HepG2 (cell line): Measurements from ENCODE around the gene RAB18. TPM values are rescaled to one million over a fixed set of nuclear protein-coding genes. Genes with fewer than 3 reads are reported as not detected.
A peak's percentile ranks its signal among the peaks of the same experiment; 100 is the strongest.

Experiments used
- ARNT ChIP-seq: fragments of 450-650 bp; IDR thresholded peaks from 2 replicates; pipeline ENCODE4 v1.6.1; 2017
- IKZF1 ChIP-seq: fragments of 450-650 bp; IDR thresholded peaks from 2 replicates; pipeline ENCODE4 v1.7.1; 2016
- KAT7 ChIP-seq: IDR thresholded peaks from 2 replicates; pipeline ENCODE4 v1.6.1; 2018; ENCODE audit warnings: borderline replicate concordance, missing compliant biosample characterization
- SETDB1 ChIP-seq: sonication (generic); formaldehyde crosslinking; IDR thresholded peaks from 2 replicates; pipeline ENCODE4 v1.5.1; 2020; ENCODE audit warnings: missing genetic modification reagents, mild to moderate bottlenecking, borderline replicate concordance
- SIX4 ChIP-seq: sonication (generic); formaldehyde crosslinking; IDR thresholded peaks from 2 replicates; pipeline ENCODE4 v1.4.0; 2020; ENCODE audit warnings: missing genetic modification reagents
- TGIF2 ChIP-seq: IDR thresholded peaks from 2 replicates; pipeline ENCODE4 v1.6.1; 2016; ENCODE audit warnings: control low read depth, missing compliant biosample characterization
- ZMAT3 ChIP-seq: sonication (generic); formaldehyde crosslinking; conservative IDR thresholded peaks from 2 replicates; pipeline ENCODE4 v1.7.0; 2021; ENCODE audit warnings: missing genetic modification reagents
- ZNF101 ChIP-seq: sonication (generic); formaldehyde crosslinking; IDR thresholded peaks from 2 replicates; pipeline ENCODE4 v1.4.0; 2020; ENCODE audit warnings: mild to moderate bottlenecking, low read depth, missing genetic modification reagents, borderline replicate concordance
- ZNF263 ChIP-seq: sonication (generic); formaldehyde crosslinking; IDR thresholded peaks from 2 replicates; pipeline ENCODE4 v1.4.0; 2020; ENCODE audit warnings: missing genetic modification reagents
- ZNF292 ChIP-seq: sonication (generic); formaldehyde crosslinking; IDR thresholded peaks from 2 replicates; pipeline ENCODE4 v1.8.1; 2022; ENCODE audit warnings: mild to moderate bottlenecking, low read depth, missing genetic modification reagents, borderline replicate concordance
- polyA plus RNA-seq, 8 experiments: library from polyadenylated mRNA; depleted of rRNA in 3 of 8; stranded (reverse) in 7 of 8; unstranded in 1 of 8; fragments of >200 nt; fragmentation: Illumina TruSeq in 4 of 8; extraction: Trizol in 4 of 8; gene quantifications; 2 replicates each; pipeline versions ENCODE4 v1.2.1 to v1.2.3, GENCODE V29; 2011 to 2016; ENCODE audit warnings: low read depth in 4 of 8, missing spikeins in 1 of 8, mixed read lengths in 1 of 8; ENCODE audit not compliant: insufficient read depth in 1 of 8
- total RNA-seq, 5 experiments: library from RNA; depleted of rRNA; stranded (reverse); fragments of >200 nt; fragmentation: Illumina TruSeq; extraction: Trizol; gene quantifications; 2 replicates each; pipeline ENCODE4 v1.2.3, GENCODE V29; 2016; ENCODE audit warnings: low read depth in 1 of 5
- TF ChIP-seq, protein P1 (sequence below): IDR thresholded peaks from 2 replicates; pipeline ENCODE4 v1.6.1; 2016; ENCODE audit warnings: low read depth, missing genetic modification reagents, missing compliant biosample characterization
- TF ChIP-seq, protein P2 (sequence below): sonication (generic); formaldehyde crosslinking; IDR thresholded peaks from 2 replicates; pipeline ENCODE4 v1.4.0; 2020; ENCODE audit warnings: missing genetic modification reagents
- TF ChIP-seq, protein P3 (sequence below): sonication (generic); formaldehyde crosslinking; IDR thresholded peaks from 2 replicates; pipeline ENCODE4 v1.5.0; 2020; ENCODE audit warnings: mild to moderate bottlenecking, missing genetic modification reagents
- TF ChIP-seq, protein P4 (sequence below): sonication (generic); IDR thresholded peaks from 2 replicates; pipeline ENCODE4 v1.6.1; 2016; ENCODE audit warnings: low read depth, borderline replicate concordance
- TF ChIP-seq, protein P5 (sequence below): sonication (generic); formaldehyde crosslinking; IDR thresholded peaks from 2 replicates; pipeline ENCODE4 v1.9.0; 2021; ENCODE audit warnings: missing genetic modification reagents, mild to moderate bottlenecking, borderline replicate concordance

Gene RAB18
- total and polyA plus RNA-seq, 2 of the 13 experiments (the other 11 are each of a cell fraction or from before 2014, with no cell fraction given) = 22.3 to 69.1 TPM

DNA sequence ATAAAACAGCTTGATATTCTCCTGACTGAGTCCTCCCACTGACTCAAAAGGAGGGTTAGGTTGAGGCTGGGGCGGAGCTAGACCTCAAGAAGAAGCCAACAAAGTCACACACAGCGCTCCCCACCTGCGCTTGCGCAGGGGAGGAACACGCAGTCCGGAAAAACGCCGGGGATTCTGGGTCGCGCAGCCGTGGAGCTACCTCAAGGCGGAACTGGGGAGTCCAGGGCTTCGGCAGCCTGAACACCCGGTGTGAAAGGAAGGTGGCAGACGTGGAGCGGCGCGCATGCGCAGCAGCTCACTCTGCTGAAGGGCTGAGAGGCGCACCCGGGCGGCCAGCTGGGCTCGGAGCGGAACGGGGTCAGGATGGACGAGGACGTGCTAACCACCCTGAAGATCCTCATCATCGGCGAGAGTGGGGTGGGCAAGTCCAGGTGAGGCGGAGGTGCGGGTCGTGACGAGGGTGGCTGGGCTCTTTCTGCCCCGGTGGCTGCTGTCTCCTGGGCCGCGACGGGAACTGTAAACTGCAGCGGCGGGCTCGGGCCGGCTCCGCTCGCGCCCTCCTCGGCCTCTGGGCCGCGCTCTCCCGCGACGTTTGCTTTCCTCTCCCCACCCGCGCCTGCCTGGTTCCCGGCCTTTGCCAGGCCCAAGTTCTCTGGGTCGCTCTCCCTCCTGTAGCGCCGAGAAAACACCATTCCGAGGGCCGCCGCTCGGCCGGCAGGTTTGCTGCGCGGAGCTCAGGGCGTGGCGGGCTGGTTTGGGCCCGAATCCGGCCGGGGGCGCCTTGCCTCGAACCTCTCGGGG lies at the start of gene RAB18 (continued):
- TF ChIP-seq, protein P1, sequence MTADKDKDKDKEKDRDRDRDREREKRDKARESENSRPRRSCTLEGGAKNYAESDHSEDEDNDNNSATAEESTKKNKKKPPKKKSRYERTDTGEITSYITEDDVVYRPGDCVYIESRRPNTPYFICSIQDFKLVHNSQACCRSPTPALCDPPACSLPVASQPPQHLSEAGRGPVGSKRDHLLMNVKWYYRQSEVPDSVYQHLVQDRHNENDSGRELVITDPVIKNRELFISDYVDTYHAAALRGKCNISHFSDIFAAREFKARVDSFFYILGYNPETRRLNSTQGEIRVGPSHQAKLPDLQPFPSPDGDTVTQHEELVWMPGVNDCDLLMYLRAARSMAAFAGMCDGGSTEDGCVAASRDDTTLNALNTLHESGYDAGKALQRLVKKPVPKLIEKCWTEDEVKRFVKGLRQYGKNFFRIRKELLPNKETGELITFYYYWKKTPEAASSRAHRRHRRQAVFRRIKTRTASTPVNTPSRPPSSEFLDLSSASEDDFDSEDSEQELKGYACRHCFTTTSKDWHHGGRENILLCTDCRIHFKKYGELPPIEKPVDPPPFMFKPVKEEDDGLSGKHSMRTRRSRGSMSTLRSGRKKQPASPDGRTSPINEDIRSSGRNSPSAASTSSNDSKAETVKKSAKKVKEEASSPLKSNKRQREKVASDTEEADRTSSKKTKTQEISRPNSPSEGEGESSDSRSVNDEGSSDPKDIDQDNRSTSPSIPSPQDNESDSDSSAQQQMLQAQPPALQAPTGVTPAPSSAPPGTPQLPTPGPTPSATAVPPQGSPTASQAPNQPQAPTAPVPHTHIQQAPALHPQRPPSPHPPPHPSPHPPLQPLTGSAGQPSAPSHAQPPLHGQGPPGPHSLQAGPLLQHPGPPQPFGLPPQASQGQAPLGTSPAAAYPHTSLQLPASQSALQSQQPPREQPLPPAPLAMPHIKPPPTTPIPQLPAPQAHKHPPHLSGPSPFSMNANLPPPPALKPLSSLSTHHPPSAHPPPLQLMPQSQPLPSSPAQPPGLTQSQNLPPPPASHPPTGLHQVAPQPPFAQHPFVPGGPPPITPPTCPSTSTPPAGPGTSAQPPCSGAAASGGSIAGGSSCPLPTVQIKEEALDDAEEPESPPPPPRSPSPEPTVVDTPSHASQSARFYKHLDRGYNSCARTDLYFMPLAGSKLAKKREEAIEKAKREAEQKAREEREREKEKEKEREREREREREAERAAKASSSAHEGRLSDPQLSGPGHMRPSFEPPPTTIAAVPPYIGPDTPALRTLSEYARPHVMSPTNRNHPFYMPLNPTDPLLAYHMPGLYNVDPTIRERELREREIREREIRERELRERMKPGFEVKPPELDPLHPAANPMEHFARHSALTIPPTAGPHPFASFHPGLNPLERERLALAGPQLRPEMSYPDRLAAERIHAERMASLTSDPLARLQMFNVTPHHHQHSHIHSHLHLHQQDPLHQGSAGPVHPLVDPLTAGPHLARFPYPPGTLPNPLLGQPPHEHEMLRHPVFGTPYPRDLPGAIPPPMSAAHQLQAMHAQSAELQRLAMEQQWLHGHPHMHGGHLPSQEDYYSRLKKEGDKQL (CRISPR knock-in tag) = 0 out of 2 replicates have a peak, but pooled peaks have one; percentile 37
- TF ChIP-seq, protein P2, sequence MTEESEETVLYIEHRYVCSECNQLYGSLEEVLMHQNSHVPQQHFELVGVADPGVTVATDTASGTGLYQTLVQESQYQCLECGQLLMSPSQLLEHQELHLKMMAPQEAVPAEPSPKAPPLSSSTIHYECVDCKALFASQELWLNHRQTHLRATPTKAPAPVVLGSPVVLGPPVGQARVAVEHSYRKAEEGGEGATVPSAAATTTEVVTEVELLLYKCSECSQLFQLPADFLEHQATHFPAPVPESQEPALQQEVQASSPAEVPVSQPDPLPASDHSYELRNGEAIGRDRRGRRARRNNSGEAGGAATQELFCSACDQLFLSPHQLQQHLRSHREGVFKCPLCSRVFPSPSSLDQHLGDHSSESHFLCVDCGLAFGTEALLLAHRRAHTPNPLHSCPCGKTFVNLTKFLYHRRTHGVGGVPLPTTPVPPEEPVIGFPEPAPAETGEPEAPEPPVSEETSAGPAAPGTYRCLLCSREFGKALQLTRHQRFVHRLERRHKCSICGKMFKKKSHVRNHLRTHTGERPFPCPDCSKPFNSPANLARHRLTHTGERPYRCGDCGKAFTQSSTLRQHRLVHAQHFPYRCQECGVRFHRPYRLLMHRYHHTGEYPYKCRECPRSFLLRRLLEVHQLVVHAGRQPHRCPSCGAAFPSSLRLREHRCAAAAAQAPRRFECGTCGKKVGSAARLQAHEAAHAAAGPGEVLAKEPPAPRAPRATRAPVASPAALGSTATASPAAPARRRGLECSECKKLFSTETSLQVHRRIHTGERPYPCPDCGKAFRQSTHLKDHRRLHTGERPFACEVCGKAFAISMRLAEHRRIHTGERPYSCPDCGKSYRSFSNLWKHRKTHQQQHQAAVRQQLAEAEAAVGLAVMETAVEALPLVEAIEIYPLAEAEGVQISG (CRISPR knock-in tag) = peak; percentile 94
- TF ChIP-seq, protein P3, sequence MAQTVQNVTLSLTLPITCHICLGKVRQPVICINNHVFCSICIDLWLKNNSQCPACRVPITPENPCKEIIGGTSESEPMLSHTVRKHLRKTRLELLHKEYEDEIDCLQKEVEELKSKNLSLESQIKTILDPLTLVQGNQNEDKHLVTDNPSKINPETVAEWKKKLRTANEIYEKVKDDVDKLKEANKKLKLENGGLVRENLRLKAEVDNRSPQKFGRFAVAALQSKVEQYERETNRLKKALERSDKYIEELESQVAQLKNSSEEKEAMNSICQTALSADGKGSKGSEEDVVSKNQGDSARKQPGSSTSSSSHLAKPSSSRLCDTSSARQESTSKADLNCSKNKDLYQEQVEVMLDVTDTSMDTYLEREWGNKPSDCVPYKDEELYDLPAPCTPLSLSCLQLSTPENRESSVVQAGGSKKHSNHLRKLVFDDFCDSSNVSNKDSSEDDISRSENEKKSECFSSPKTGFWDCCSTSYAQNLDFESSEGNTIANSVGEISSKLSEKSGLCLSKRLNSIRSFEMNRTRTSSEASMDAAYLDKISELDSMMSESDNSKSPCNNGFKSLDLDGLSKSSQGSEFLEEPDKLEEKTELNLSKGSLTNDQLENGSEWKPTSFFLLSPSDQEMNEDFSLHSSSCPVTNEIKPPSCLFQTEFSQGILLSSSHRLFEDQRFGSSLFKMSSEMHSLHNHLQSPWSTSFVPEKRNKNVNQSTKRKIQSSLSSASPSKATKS (CRISPR knock-in tag) = peak; percentile 66; the same call in 1 of the 2 replicates
- TF ChIP-seq SETDB1 = no peak
- TF ChIP-seq KAT7 (CRISPR knock-in tag) = peak; percentile 82; the same call in 1 of the 2 replicates
- TF ChIP-seq, protein P4, sequence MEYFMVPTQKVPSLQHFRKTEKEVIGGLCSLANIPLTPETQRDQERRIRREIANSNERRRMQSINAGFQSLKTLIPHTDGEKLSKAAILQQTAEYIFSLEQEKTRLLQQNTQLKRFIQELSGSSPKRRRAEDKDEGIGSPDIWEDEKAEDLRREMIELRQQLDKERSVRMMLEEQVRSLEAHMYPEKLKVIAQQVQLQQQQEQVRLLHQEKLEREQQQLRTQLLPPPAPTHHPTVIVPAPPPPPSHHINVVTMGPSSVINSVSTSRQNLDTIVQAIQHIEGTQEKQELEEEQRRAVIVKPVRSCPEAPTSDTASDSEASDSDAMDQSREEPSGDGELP = peak; percentile 90
- TF ChIP-seq, protein P5, sequence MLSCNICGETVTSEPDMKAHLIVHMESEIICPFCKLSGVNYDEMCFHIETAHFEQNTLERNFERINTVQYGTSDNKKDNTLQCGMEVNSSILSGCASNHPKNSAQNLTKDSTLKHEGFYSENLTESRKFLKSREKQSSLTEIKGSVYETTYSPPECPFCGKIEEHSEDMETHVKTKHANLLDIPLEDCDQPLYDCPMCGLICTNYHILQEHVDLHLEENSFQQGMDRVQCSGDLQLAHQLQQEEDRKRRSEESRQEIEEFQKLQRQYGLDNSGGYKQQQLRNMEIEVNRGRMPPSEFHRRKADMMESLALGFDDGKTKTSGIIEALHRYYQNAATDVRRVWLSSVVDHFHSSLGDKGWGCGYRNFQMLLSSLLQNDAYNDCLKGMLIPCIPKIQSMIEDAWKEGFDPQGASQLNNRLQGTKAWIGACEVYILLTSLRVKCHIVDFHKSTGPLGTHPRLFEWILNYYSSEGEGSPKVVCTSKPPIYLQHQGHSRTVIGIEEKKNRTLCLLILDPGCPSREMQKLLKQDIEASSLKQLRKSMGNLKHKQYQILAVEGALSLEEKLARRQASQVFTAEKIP = no peak
- peak; percentile 62; the same call in 1 of the 2 replicates for TF ChIP-seq SIX4
- no peak; the same call in 1 of the 2 replicates for TF ChIP-seq ZNF263 (CRISPR knock-in tag)
- TF ChIP-seq ARNT = no peak
- peak; percentile 65; the same call in 1 of the 2 replicates for TF ChIP-seq TGIF2 (CRISPR knock-in tag)
- TF ChIP-seq ZMAT3 (CRISPR knock-in tag) = no peak; the same call in 1 of the 2 replicates
- TF ChIP-seq ZNF101 (CRISPR knock-in tag) = 0 out of 2 replicates have a peak, but pooled peaks have one; percentile 29
- TF ChIP-seq ZNF292 (CRISPR knock-in tag) = 0 out of 2 replicates have a peak, but pooled peaks have one; percentile 47
- no peak for TF ChIP-seq IKZF1
